ENCODE data around the gene TRIO. TPM values are rescaled to one million over a fixed set of nuclear protein-coding genes. Genes with fewer than 3 reads are reported as not detected.

TRIO gene
- total RNA-seq, 6 experiments from 2014 or later = 167 to 219 (median 190) TPM

GRCh38 chr5:14502294-14502690 lies 359.1 kb downstream of the TRIO start:
- DNase-seq = no peak
- Mint-ChIP-seq H3K27ac (no peak overlapping the region), H3K9me3 (no peaks in the 10 kb centered on the region), H3K27me3 (ENCODE audit: insufficient read depth) (peaks cover 44% of the 10 kb centered on the region), H3K4me1 (ENCODE audit: low read depth) (peaks cover 6% of the 10 kb centered on the region; the same call in 1 of the 2 replicates), H3K36me3 (ENCODE audit: low read depth) (peaks cover 39% of the 10 kb centered on the region), H3K4me3 (peak overlapping the region; percentile 2; the same call in 1 of the 2 replicates)
- no peak for TF ChIP-seq CTCF (IDR thresholded peaks at IDR 0.05)

GRCh38 chr5:14503017-14503680 lies 360.0 kb downstream of the TRIO start:
- TF ChIP-seq CTCF (IDR thresholded peaks at IDR 0.05) = no peak
- Mint-ChIP-seq H3K36me3 (ENCODE audit: low read depth) (peaks cover 41% of the 10 kb centered on the region), H3K4me3 (no peak overlapping the region; the same call in 1 of the 2 replicates), H3K9me3 (0 out of 2 replicates have a peak, but pooled peaks cover 1% of the 10 kb centered on the region), H3K27me3 (ENCODE audit: insufficient read depth) (peaks cover 48% of the 10 kb centered on the region), H3K27ac (no peak overlapping the region), H3K4me1 (ENCODE audit: low read depth) (peaks cover 6% of the 10 kb centered on the region; the same call in 1 of the 2 replicates)
- no peak for DNase-seq

GRCh38 chr5:14503681-14504331 lies 360.7 kb downstream of the TRIO start:
- TF ChIP-seq CTCF (IDR thresholded peaks at IDR 0.05) = no peak
- H3K4me3 Mint-ChIP-seq = peak overlapping the region; percentile 37; the same call in 1 of the 2 replicates
- peaks cover 47% of the 10 kb centered on the region for H3K27me3 Mint-ChIP-seq (ENCODE audit: insufficient read depth)
- peak overlapping the region; percentile 24; the same call in 1 of the 2 replicates for H3K27ac Mint-ChIP-seq
- DNase-seq = no peak
- H3K36me3 Mint-ChIP-seq (ENCODE audit: low read depth) = peaks cover 44% of the 10 kb centered on the region
- 0 out of 2 replicates have a peak, but pooled peaks cover 4% of the 10 kb centered on the region for H3K9me3 Mint-ChIP-seq
- peaks cover 6% of the 10 kb centered on the region; the same call in 1 of the 2 replicates for H3K4me1 Mint-ChIP-seq (ENCODE audit: low read depth)

GRCh38 chr5:14504332-14504727 lies 361.2 kb downstream of the TRIO start:
- no peak for DNase-seq
- Mint-ChIP-seq H3K9me3 (0 out of 2 replicates have a peak, but pooled peaks cover 4% of the 10 kb centered on the region), H3K27me3 (ENCODE audit: insufficient read depth) (peaks cover 47% of the 10 kb centered on the region), H3K4me3 (no peak overlapping the region; the same call in 1 of the 2 replicates), H3K27ac (peak overlapping the region; percentile 24; the same call in 1 of the 2 replicates), H3K4me1 (ENCODE audit: low read depth) (peaks cover 6% of the 10 kb centered on the region; the same call in 1 of the 2 replicates), H3K36me3 (ENCODE audit: low read depth) (peaks cover 44% of the 10 kb centered on the region)
- no peak for TF ChIP-seq CTCF (IDR thresholded peaks at IDR 0.05)

- no peak for TF ChIP-seq CTCF (IDR thresholded peaks at IDR 0.05)
- H3K27me3 Mint-ChIP-seq (ENCODE audit: insufficient read depth) = peaks cover 49% of the 10 kb centered on the region
- 0 out of 2 replicates have a peak, but pooled peaks cover 4% of the 10 kb centered on the region for H3K9me3 Mint-ChIP-seq
- H3K4me1 Mint-ChIP-seq (ENCODE audit: low read depth) = peaks cover 6% of the 10 kb centered on the region; the same call in 1 of the 2 replicates
- DNase-seq = no peak
- peaks cover 44% of the 10 kb centered on the region for H3K36me3 Mint-ChIP-seq (ENCODE audit: low read depth)
- H3K27ac Mint-ChIP-seq = peak overlapping the region; percentile 24; the same call in 1 of the 2 replicates
- no peak overlapping the region; the same call in 1 of the 2 replicates for H3K4me3 Mint-ChIP-seq
These were observed 361.7 kb downstream of the TRIO start for GRCh38 chr5:14504816-14505215.

Measured in HFFc6 (cell line).